Limb (tissue), 2 donors: ENCODE data around the gene CNN1.
"Not testable (repeated sequence)": the region's sequence is repeated elsewhere in the genome, so short reads cannot be mapped to it uniquely, and the experiment has no call there.

ENCODE experiments used
- DNase-seq, 2 donors: peaks; one replicate each; pipeline ENCODE4 v3.0.0-alpha.2; 2016; ENCODE audit errors: extremely low spot score in 2 of 2

The CNN1 gene

GRCh38 chr19:11599704-11600103, 61.1 kb downstream of the CNN1 start:
- not testable (repeated sequence) for DNase-seq
